K562 (cell line): ENCODE data around the gene UBXN10. TPM values are rescaled to one million over a fixed set of nuclear protein-coding genes. Genes with fewer than 3 reads are reported as not detected.

Experiments
- ATAC-seq: fragments of 200-7000 bp; cut with Tn5 transposase; 3 replicates; pipeline ENCODE4 v1.9.1; 2020; ENCODE audit warnings: moderate library complexity
- BruUV-seq: library from RNA; stranded (reverse); fragments of 400-500 nt; replicated peaks from 2 replicates; lab custom pipeline; 2021; lab: Mats Ljungman, UMichigan
- CTCF ChIA-PET: fragments of 300-600 bp; formaldehyde crosslinking; extraction: SDS; loops from one replicate; lab custom pipeline; 2021; ENCODE audit warnings: low intra/inter-chr PET ratio; lab: Yijun Ruan, JAX
- POLR2A ChIA-PET: fragments of 300-600, 350-650 bp; sonication (Branson Sonifier 250); formaldehyde crosslinking; extraction: SDS; loops from one replicate; lab custom pipeline; 2021; ENCODE audit warnings: antibody characterized with exemption, inconsistent platforms; lab: Yijun Ruan, JAX
- DNase-seq, 4 experiments: peaks; one replicate each; pipeline versions ENCODE4 v3.0.0 to v3.0.0-alpha.2; 2011 to 2018; ENCODE audit warnings: low spot score in 3 of 4, mixed read lengths in 3 of 4; ENCODE audit errors: extremely low read depth in 1 of 4
- FAIRE-seq: peaks from 2 replicates; lab custom pipeline; 2011; peaks lifted over from hg19 to GRCh38; lab: Jason Lieb, UNC
- H2AFZ ChIP-seq: 2 replicates; pipeline ENCODE4 v1.6.0; 2011; ENCODE audit warnings: low read depth, low read length, control low read depth, inconsistent platforms
- H3K27ac ChIP-seq: fragments of 200-600 bp; 3 replicates; pipeline ENCODE4 v1.8.0; 2011; ENCODE audit warnings: low read depth, mild to moderate bottlenecking, control low read depth, inconsistent platforms, low read length, moderate library complexity, mixed read lengths; ENCODE audit errors: extremely low read depth
- H3K27me3 ChIP-seq, 2 experiments: fragments of 300-600 bp in 1 of 2; 2 replicates in 1 of 2; 3 replicates in 1 of 2; pipeline versions ENCODE4 v1.6.0 to v1.8.0; 2011; ENCODE audit warnings: inconsistent platforms in 2 of 2, low read length in 2 of 2, mild to moderate bottlenecking in 1 of 2, mixed read lengths in 1 of 2, moderate library complexity in 1 of 2; ENCODE audit not compliant: control insufficient read depth in 2 of 2, insufficient read depth in 2 of 2
- H3K36me3 ChIP-seq: fragments of 300-600 bp; 3 replicates; pipeline ENCODE4 v1.8.0; 2011; ENCODE audit warnings: mild to moderate bottlenecking, low read length, inconsistent platforms; ENCODE audit not compliant: control insufficient read depth, insufficient read depth
- H3K4me1 ChIP-seq, 2 experiments: fragments of 200-600 bp in 1 of 2; replicated peaks in 1 of 2; 2 replicates in 1 of 2; 3 replicates in 1 of 2; pipeline versions ENCODE4 v1.5.1 to v1.8.0; 2011; ENCODE audit warnings: inconsistent platforms in 2 of 2, low read length in 2 of 2, mild to moderate bottlenecking in 1 of 2, mixed read lengths in 1 of 2, moderate library complexity in 1 of 2; ENCODE audit not compliant: control insufficient read depth in 2 of 2, insufficient read depth in 2 of 2
- H3K4me2 ChIP-seq: 2 replicates; pipeline ENCODE4 v1.6.1; 2011; ENCODE audit warnings: low read length, control low read depth, inconsistent platforms, mixed read lengths; ENCODE audit not compliant: insufficient read depth
- H3K4me3 ChIP-seq: fragments of 200-600 bp; sonication (generic), shearing (Covaris generic); 2 replicates; pipeline ENCODE4 v1.5.1; 2016; ENCODE audit warnings: control low read depth, inconsistent platforms
- H3K79me2 ChIP-seq: fragments of 200-600 bp; 3 replicates; pipeline ENCODE4 v1.8.0; 2011; ENCODE audit warnings: low read length, inconsistent platforms; ENCODE audit not compliant: control insufficient read depth, insufficient read depth
- H3K9ac ChIP-seq, 2 experiments: 2 replicates each; pipeline versions ENCODE4 v1.6.0 to v1.6.1; 2011; ENCODE audit warnings: low read depth in 2 of 2, low read length in 2 of 2, control low read depth in 1 of 2, inconsistent platforms in 1 of 2, mild to moderate bottlenecking in 1 of 2, mixed read lengths in 1 of 2; ENCODE audit not compliant: insufficient read depth in 1 of 2
- H3K9me1 ChIP-seq: one replicate; pipeline ENCODE4 v1.6.0; 2011; ENCODE audit warnings: inconsistent platforms, mild to moderate bottlenecking, low read length, moderate library complexity; ENCODE audit not compliant: control insufficient read depth, insufficient read depth
- H3K9me3 ChIP-seq: replicated peaks from 2 replicates; pipeline ENCODE4 v1.5.1; 2011; ENCODE audit warnings: low read depth, low read length, inconsistent platforms; ENCODE audit not compliant: control insufficient read depth, insufficient read depth
- H4K20me1 ChIP-seq: replicated peaks from 2 replicates; pipeline ENCODE4 v1.6.1; 2011; ENCODE audit warnings: low read length, inconsistent platforms, mixed read lengths; ENCODE audit not compliant: control insufficient read depth, insufficient read depth
- E2F5 ChIP-seq: sonication (generic); formaldehyde crosslinking; IDR thresholded peaks from 2 replicates; pipeline ENCODE4 v1.8.0; 2022; ENCODE audit warnings: mild to moderate bottlenecking, missing genetic modification reagents
- FOXA1 ChIP-seq: fragments of 450-650 bp; IDR thresholded peaks from 2 replicates; pipeline ENCODE4 v1.6.1; 2016; ENCODE audit warnings: mild to moderate bottlenecking, borderline replicate concordance
- FOXA3 ChIP-seq, 2 experiments: fragments of 450-650 bp in 1 of 2; sonication (generic) in 1 of 2; formaldehyde crosslinking; IDR thresholded peaks in 1 of 2; conservative IDR thresholded peaks in 1 of 2; 2 replicates each; pipeline versions ENCODE4 v1.4.0 to v1.8.0; 2020 to 2022; ENCODE audit warnings: mild to moderate bottlenecking in 2 of 2, missing genetic modification reagents in 1 of 2
- MYC ChIP-seq, 2 experiments: fragments of 250-450 bp in 1 of 2; sonication (Bioruptor Pico) in 1 of 2; IDR thresholded peaks; 2 replicates each; pipeline versions ENCODE4 v1.5.1 to v1.6.1; 2012 to 2021; ENCODE audit warnings: low read depth in 2 of 2, borderline replicate concordance in 1 of 2, improper control_type of control experiment in 1 of 2, low read length in 1 of 2, mild to moderate bottlenecking in 1 of 2, moderate library complexity in 1 of 2
- NCOA6 ChIP-seq: fragments of 450-650 bp; IDR thresholded peaks from 2 replicates; pipeline ENCODE4 v1.6.1; 2017; ENCODE audit warnings: mild to moderate bottlenecking
- NR2C1 ChIP-seq, 2 experiments: fragments of 450-650 bp; IDR thresholded peaks; 2 replicates each; pipeline ENCODE4 v1.6.1; 2017; ENCODE audit warnings: mild to moderate bottlenecking in 2 of 2, antibody characterized with exemption in 1 of 2, inconsistent platforms in 1 of 2, missing compliant biosample characterization in 1 of 2, missing genetic modification characterization in 1 of 2
- NR3C1 ChIP-seq: sonication (generic); formaldehyde crosslinking; IDR thresholded peaks from 2 replicates; pipeline ENCODE4 v1.8.1; 2022; ENCODE audit warnings: missing genetic modification reagents
- SETDB1 ChIP-seq: IDR thresholded peaks from one replicate; pipeline ENCODE4 v1.6.1; 2012; ENCODE audit warnings: low read length, control low read depth, inconsistent platforms
- STAG1 ChIP-seq: sonication (generic); formaldehyde crosslinking; IDR thresholded peaks from 2 replicates; pipeline ENCODE4 v1.5.0; 2020; ENCODE audit warnings: missing genetic modification reagents, borderline replicate concordance
- ZBTB17 ChIP-seq: fragments of 450-650 bp; formaldehyde crosslinking; IDR thresholded peaks from 2 replicates; pipeline ENCODE4 v1.4.0; 2020; ENCODE audit warnings: mild to moderate bottlenecking
- ZNF717 ChIP-seq: fragments of 250-450 bp; sonication (Bioruptor Pico); IDR thresholded peaks from 2 replicates; pipeline ENCODE4 v1.5.0; 2021
- WGBS: fragments of 100-300 bp; shearing (Covaris generic); methylation state at CpG from one replicate; pipeline ENCODE4 v1.1.6; 2016; ENCODE audit warnings: low coverage, mixed read lengths; ENCODE audit not compliant: insufficient coverage; ENCODE audit errors: missing lambda C conversion rate; 5-methylcytosine and 5-hydroxymethylcytosine counted together
- in situ Hi-C: fragments of 300-500 bp; cut with MboI; formaldehyde crosslinking; loops from 4 replicates; pipeline ENCODE4 v1.15.0; 2018; ENCODE audit warnings: inconsistent platforms, mixed read lengths
- intact Hi-C: fragments of 100-400 bp; cut with micrococcal nuclease; formaldehyde crosslinking; loops from 2 replicates; pipeline ENCODE4 v1.14.2; 2022
- polyA plus RNA-seq, 8 experiments: library from polyadenylated mRNA; depleted of rRNA in 4 of 8; stranded (reverse) in 5 of 8; unstranded in 3 of 8; fragments of >200 nt; fragmentation: Nextera tagmentation in 2 of 8; fragmentation: Illumina TruSeq in 1 of 8; extraction: Ambion mirVana in 2 of 8; extraction: Trizol in 1 of 8; gene quantifications; 2 replicates each; pipeline versions ENCODE4 v1.2.1 to v1.2.3, GENCODE V29; 2011 to 2014; ENCODE audit warnings: inconsistent platforms in 1 of 8, missing spikeins in 1 of 8
- total RNA-seq, 7 experiments: library from RNA; depleted of rRNA in 6 of 7; stranded (reverse); fragments of >200 nt in 6 of 7; fragmentation: Illumina TruSeq in 2 of 7; extraction: Trizol in 2 of 7; gene quantifications; 2 replicates each; pipeline versions ENCODE4 v1.2.1 to v1.2.3, GENCODE V29; 2011 to 2021; ENCODE audit warnings: low replicate concordance in 1 of 7
- TF ChIP-seq, protein P1 (sequence below): fragments of 250-450 bp; sonication (Bioruptor Pico); IDR thresholded peaks from 2 replicates; pipeline ENCODE4 v1.8.0; 2022; ENCODE audit warnings: moderate library complexity, mild to moderate bottlenecking, inconsistent platforms

The UBXN10 gene
- total and polyA plus RNA-seq, 9 of the 15 experiments (the other 6 are each of a cell fraction or from before 2014, with no cell fraction given): 10.7 to 17.7 (median 13.6) TPM

- no peak for ATAC-seq
- H2AFZ ChIP-seq: peak overlapping the region; percentile 50; the same call in 1 of the 2 replicates
- no peaks in the 10 kb centered on the region for H3K9me1 ChIP-seq
- in situ Hi-C loops (loop anchor here (5.0 kb wide), 1 partner anchor 242 kb away; no protein-coding TSS in a partner anchor), intact Hi-C loops (no loop called here)
- CTCF ChIA-PET: no interaction called here
- H3K9ac ChIP-seq: no peak overlapping the region
- H3K27me3 ChIP-seq: 0 out of 5 replicates have a peak, but pooled peaks cover 0 to under 1% of the 10 kb centered on the region in 2 experiments
- H3K36me3 ChIP-seq: no peaks in the 10 kb centered on the region
- 55% methylated on average over 18 of the region's 18 CpGs for WGBS
- H3K4me2 ChIP-seq: no peak overlapping the region; the same call in 1 of the 2 replicates
- BruUV-seq: no TSS peak
- FAIRE-seq: no peak
- POLR2A ChIA-PET: no interaction called here
- no peaks in the 10 kb centered on the region for H3K79me2 ChIP-seq
- peaks cover 0 to 22% of the 10 kb centered on the region in 2 experiments; a peak in 3 of 5 replicates for H3K4me1 ChIP-seq
- no peaks in the 10 kb centered on the region for H4K20me1 ChIP-seq
- H3K27ac ChIP-seq: no peak overlapping the region
- peaks cover under 1% of the 10 kb centered on the region for H3K9me3 ChIP-seq
- DNase-seq: no peak
- TF ChIP-seq ZNF717 (CRISPR knock-in tag) (no peak), MYC (IDR thresholded peaks at IDR 0.05; ENCODE audit: low read depth, low read length) (no peak), MYC (CRISPR knock-in tag; IDR thresholded peaks at IDR 0.05; ENCODE audit: borderline replicate concordance, low read depth) (no peak), NCOA6 (no peak), STAG1 (CRISPR knock-in tag) (no peak), SETDB1 (no peak), NR2C1 (IDR thresholded peaks at IDR 0.05) (no peak), NR2C1 (tag; IDR thresholded peaks at IDR 0.05) (no peak), E2F5 (CRISPR knock-in tag) (no peak), NR3C1 (no peak), FOXA3 (CRISPR knock-in tag; conservative IDR thresholded peaks at IDR 0.05 in 1 of 2, IDR thresholded peaks at IDR 0.05 in 1 of 2) (no peak), ZBTB17 (no peak), FOXA1 (no peak)
- TF ChIP-seq, protein P1, sequence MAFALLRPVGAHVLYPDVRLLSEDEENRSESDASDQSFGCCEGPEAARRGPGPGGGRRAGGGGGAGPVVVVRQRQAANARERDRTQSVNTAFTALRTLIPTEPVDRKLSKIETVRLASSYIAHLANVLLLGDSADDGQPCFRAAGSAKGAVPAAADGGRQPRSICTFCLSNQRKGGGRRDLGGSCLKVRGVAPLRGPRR (CRISPR knock-in tag): no peak
- H3K4me3 ChIP-seq: no peak overlapping the region
Measured at GRCh38 chr1:20154301-20154831, 31.5 kb upstream of the UBXN10 start.
